ENCODE data around the gene OR5D16. TPM values are rescaled to one million over a fixed set of nuclear protein-coding genes. Genes with fewer than 3 reads are reported as not detected.

OR5D16 gene
- total and polyA plus RNA-seq, 2 of the 13 experiments (the other 11 are each of a cell fraction or from before 2014, with no cell fraction given) = not detected

DNA sequence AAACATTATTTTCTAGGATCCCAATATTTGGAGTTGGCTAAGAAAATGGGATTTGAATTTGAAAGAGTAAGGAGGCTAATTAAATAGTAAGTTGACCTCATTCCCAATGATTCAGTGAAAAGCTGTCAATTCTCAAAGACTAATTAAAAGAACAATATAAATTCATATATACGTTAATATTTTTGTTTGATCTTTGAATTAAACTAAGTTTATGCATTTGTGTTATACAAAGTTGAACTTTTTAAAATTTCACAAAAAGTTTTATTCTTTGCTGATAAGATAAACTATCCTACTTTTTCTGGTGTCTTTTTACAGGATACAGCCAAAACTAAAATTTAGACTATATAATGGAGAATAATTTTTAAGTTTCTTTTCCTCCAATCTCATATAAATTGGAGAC, 27.5 kb upstream of the OR5D16 start, which contains the start of gene OR5L1:
OR5L1 (plus strand) TSS at position 301 of the 400 bp plus-strand sequence. CDS start 100 bp downstream, outside the sequence.
- Histone ChIP-seq H3K9ac (ENCODE audit: insufficient read depth, low read depth, low read length) (no peak within 1 kb of the TSS), H3K4me3 (replicated peaks in 1 of 3; ENCODE audit: insufficient read depth in 1 of 3, low read depth in 2 of 3, low read length in 3 of 3) (no peak within 1 kb of the TSS), H3K27me3 (ENCODE audit: control insufficient read depth in 1 of 2, insufficient read depth in 2 of 2, low read length in 2 of 2) (no peaks in the 10 kb centered on the region), H3K79me2 (ENCODE audit: insufficient read depth, low read length) (no peaks in the 10 kb centered on the region), H3K9me3 (ENCODE audit: low read length) (peaks cover 43% of the 10 kb centered on the region), H3K4me2 (ENCODE audit: low read depth, low read length) (no peak within 1 kb of the TSS), H4K20me1 (ENCODE audit: insufficient read depth, low read length) (no peaks in the 10 kb centered on the region), H3K36me3 (replicated peaks in 1 of 2; ENCODE audit: control insufficient read depth in 1 of 2, insufficient read depth in 2 of 2, low read length in 2 of 2) (no peaks in the 10 kb centered on the region), H3K27ac (ENCODE audit: extremely low read length, insufficient read depth, low read length) (no peak within 1 kb of the TSS), H3K4me1 (ENCODE audit: insufficient read depth, low read length) (no peaks in the 10 kb centered on the region), H2AFZ (ENCODE audit: low read length) (no peak within 1 kb of the TSS)
- ATAC-seq = no peak
- TF ChIP-seq ZNF674 (CRISPR knock-in tag; IDR thresholded peaks at IDR 0.05; ENCODE audit: low read depth) (no peak), SETDB1 (CRISPR knock-in tag; IDR thresholded peaks at IDR 0.05; ENCODE audit: borderline replicate concordance) (no peak), SIN3A (IDR thresholded peaks at IDR 0.05; ENCODE audit: borderline replicate concordance, low read depth, low read length) (no peak), ETV5 (CRISPR knock-in tag; IDR thresholded peaks at IDR 0.05; ENCODE audit: borderline replicate concordance) (no peak), ISX (CRISPR knock-in tag; conservative IDR thresholded peaks at IDR 0.05) (no peak), PPARG (CRISPR knock-in tag; conservative IDR thresholded peaks at IDR 0.05) (no peak), ZNF605 (CRISPR knock-in tag; IDR thresholded peaks at IDR 0.05) (no peak), GATA4 (IDR thresholded peaks at IDR 0.05; ENCODE audit: borderline replicate concordance, low read depth) (no peak)
- TF ChIP-seq, protein P1, sequence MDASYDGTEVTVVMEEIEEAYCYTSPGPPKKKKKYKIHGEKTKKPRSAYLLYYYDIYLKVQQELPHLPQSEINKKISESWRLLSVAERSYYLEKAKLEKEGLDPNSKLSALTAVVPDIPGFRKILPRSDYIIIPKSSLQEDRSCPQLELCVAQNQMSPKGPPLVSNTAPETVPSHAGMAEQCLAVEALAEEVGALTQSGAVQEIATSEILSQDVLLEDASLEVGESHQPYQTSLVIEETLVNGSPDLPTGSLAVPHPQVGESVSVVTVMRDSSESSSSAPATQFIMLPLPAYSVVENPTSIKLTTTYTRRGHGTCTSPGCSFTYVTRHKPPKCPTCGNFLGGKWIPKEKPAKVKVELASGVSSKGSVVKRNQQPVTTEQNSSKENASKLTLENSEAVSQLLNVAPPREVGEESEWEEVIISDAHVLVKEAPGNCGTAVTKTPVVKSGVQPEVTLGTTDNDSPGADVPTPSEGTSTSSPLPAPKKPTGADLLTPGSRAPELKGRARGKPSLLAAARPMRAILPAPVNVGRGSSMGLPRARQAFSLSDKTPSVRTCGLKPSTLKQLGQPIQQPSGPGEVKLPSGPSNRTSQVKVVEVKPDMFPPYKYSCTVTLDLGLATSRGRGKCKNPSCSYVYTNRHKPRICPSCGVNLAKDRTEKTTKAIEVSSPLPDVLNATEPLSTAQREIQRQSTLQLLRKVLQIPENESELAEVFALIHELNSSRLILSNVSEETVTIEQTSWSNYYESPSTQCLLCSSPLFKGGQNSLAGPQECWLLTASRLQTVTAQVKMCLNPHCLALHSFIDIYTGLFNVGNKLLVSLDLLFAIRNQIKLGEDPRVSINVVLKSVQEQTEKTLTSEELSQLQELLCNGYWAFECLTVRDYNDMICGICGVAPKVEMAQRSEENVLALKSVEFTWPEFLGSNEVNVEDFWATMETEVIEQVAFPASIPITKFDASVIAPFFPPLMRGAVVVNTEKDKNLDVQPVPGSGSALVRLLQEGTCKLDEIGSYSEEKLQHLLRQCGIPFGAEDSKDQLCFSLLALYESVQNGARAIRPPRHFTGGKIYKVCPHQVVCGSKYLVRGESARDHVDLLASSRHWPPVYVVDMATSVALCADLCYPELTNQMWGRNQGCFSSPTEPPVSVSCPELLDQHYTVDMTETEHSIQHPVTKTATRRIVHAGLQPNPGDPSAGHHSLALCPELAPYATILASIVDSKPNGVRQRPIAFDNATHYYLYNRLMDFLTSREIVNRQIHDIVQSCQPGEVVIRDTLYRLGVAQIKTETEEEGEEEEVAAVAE (CRISPR knock-in tag; IDR thresholded peaks at IDR 0.05; ENCODE audit: borderline replicate concordance) = no peak
- TF ChIP-seq, protein P2, sequence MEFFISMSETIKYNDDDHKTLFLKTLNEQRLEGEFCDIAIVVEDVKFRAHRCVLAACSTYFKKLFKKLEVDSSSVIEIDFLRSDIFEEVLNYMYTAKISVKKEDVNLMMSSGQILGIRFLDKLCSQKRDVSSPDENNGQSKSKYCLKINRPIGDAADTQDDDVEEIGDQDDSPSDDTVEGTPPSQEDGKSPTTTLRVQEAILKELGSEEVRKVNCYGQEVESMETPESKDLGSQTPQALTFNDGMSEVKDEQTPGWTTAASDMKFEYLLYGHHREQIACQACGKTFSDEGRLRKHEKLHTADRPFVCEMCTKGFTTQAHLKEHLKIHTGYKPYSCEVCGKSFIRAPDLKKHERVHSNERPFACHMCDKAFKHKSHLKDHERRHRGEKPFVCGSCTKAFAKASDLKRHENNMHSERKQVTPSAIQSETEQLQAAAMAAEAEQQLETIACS (CRISPR knock-in tag; IDR thresholded peaks at IDR 0.05) = no peak
- TF ChIP-seq, protein P3, sequence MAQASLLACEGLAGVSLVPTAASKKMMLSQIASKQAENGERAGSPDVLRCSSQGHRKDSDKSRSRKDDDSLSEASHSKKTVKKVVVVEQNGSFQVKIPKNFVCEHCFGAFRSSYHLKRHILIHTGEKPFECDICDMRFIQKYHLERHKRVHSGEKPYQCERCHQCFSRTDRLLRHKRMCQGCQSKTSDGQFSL (CRISPR knock-in tag; IDR thresholded peaks at IDR 0.05) = no peak
- TF ChIP-seq, protein P4, sequence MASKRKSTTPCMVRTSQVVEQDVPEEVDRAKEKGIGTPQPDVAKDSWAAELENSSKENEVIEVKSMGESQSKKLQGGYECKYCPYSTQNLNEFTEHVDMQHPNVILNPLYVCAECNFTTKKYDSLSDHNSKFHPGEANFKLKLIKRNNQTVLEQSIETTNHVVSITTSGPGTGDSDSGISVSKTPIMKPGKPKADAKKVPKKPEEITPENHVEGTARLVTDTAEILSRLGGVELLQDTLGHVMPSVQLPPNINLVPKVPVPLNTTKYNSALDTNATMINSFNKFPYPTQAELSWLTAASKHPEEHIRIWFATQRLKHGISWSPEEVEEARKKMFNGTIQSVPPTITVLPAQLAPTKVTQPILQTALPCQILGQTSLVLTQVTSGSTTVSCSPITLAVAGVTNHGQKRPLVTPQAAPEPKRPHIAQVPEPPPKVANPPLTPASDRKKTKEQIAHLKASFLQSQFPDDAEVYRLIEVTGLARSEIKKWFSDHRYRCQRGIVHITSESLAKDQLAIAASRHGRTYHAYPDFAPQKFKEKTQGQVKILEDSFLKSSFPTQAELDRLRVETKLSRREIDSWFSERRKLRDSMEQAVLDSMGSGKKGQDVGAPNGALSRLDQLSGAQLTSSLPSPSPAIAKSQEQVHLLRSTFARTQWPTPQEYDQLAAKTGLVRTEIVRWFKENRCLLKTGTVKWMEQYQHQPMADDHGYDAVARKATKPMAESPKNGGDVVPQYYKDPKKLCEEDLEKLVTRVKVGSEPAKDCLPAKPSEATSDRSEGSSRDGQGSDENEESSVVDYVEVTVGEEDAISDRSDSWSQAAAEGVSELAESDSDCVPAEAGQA (IDR thresholded peaks at IDR 0.05; ENCODE audit: low read depth) = no peak
- TF ChIP-seq, protein P4 (CRISPR knock-in tag; IDR thresholded peaks at IDR 0.05; ENCODE audit: borderline replicate concordance) = no peak
- POLR2A ChIA-PET = no interaction called here
- no peak for FAIRE-seq
- CTCF ChIA-PET (ENCODE audit: low intra/inter-chr PET ratio, low total read pairs) = no interaction called here
- in situ Hi-C loops (cut with HindIII; ENCODE audit: extremely low pct_ligation_motif_present, low pct_unique_long_range_greater_than_20kb) (no loop called here), intact Hi-C loops (cut with micrococcal nuclease; ENCODE audit: unreplicated experiment) (no loop called here)
- BruUV-seq (replicated peaks) = no TSS peak
- no peak for DNase-seq (ENCODE audit: low spot score)
- 27% methylated on average over 1 of the region's 1 CpG for WGBS (ENCODE audit: low lambda C conversion rate)
